OCI-LY3 (cell line): ENCODE data around the gene MAP7D3.

ENCODE experiments used
- H2AFZ ChIP-seq: fragments of 200-600, 300-600 bp; shearing (Covaris generic); 2 replicates; pipeline ENCODE4 v1.6.0; 2014; ENCODE audit warnings: antibody characterized with exemption, low read depth, low read length
- H3K27ac ChIP-seq: fragments of 200-600, 300-600 bp; sonication (generic); 2 replicates; pipeline ENCODE4 v1.5.1; 2014; ENCODE audit warnings: mild to moderate bottlenecking, low read length, moderate library complexity, mixed read lengths
- H3K27me3 ChIP-seq: fragments of 200-600, 300-600 bp; sonication (generic); 2 replicates; pipeline ENCODE4 v1.6.1; 2014; ENCODE audit warnings: low read depth, low read length, mixed read lengths
- H3K36me3 ChIP-seq: fragments of 200-600, 300-600 bp; sonication (generic); replicated peaks from 2 replicates; pipeline ENCODE3; 2014; ENCODE audit warnings: low read depth, low read length, mixed read lengths
- H3K4me1 ChIP-seq: fragments of 300-600, 200-600 bp; sonication (generic); 2 replicates; pipeline ENCODE4 v1.6.1; 2014; ENCODE audit warnings: low read length, mixed read lengths
- H3K4me2 ChIP-seq: fragments of 200-600, 300-600 bp; sonication (generic); 2 replicates; pipeline ENCODE4 v1.6.1; 2014; ENCODE audit warnings: low read length, mixed read lengths
- H3K4me3 ChIP-seq: fragments of 300-600, 200-600 bp; sonication (generic); 2 replicates; pipeline ENCODE4 v1.5.1; 2014; ENCODE audit warnings: antibody characterized with exemption, mild to moderate bottlenecking, low read length, moderate library complexity
- H3K79me2 ChIP-seq: fragments of 300-600, 200-600 bp; shearing (Covaris generic); 2 replicates; pipeline ENCODE4 v1.6.1; 2014; ENCODE audit warnings: mild to moderate bottlenecking, low read length, mixed read lengths
- H3K9ac ChIP-seq: fragments of 300-600, 200-600 bp; shearing (Covaris generic); 2 replicates; pipeline ENCODE4 v1.6.0; 2014; ENCODE audit warnings: mild to moderate bottlenecking, low read length, moderate library complexity
- H3K9me3 ChIP-seq: fragments of 200-600, 300-600 bp; shearing (Covaris generic); 2 replicates; pipeline ENCODE4 v1.6.1; 2014; ENCODE audit warnings: low read length, mixed read lengths; ENCODE audit not compliant: insufficient read depth
- H4K20me1 ChIP-seq: fragments of 200-600, 300-600 bp; sonication (generic); 2 replicates; pipeline ENCODE4 v1.6.1; 2016; ENCODE audit warnings: low read length, mixed read lengths; ENCODE audit not compliant: insufficient read depth
- EZH2phosphoT487 ChIP-seq: fragments of 200-600 bp; shearing (Covaris generic); IDR thresholded peaks from 2 replicates; pipeline ENCODE4 v1.6.1; 2018; ENCODE audit warnings: antibody characterized with exemption, mixed run types, low read depth
- TF ChIP-seq, protein P1 (sequence below): fragments of 200-600, 300-600 bp; sonication (generic); IDR thresholded peaks from 2 replicates; pipeline ENCODE4 v1.5.1; 2014; ENCODE audit warnings: antibody characterized with exemption, low read length, low read depth

Gene MAP7D3

DNA sequence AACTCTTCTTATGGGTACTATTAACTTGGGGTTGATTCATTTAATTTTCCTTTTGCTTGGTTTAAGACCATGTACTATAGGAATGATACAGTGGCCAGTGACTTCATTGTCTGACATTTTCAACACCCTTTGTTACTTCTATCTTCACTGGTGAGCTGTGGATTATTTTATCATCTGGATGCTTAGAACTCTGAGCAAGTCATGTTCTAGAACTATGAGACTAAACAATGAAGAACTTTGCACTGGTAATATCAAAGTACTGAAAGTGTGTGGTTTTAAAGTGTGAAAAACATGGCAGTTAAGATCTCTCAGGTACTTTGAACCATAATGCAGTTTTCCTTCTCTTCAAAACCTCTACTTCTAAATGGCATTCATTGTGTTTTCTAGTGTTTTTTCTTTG, 47.8 kb downstream of the MAP7D3 start:
- no peak overlapping the region for H3K27ac ChIP-seq

DNA sequence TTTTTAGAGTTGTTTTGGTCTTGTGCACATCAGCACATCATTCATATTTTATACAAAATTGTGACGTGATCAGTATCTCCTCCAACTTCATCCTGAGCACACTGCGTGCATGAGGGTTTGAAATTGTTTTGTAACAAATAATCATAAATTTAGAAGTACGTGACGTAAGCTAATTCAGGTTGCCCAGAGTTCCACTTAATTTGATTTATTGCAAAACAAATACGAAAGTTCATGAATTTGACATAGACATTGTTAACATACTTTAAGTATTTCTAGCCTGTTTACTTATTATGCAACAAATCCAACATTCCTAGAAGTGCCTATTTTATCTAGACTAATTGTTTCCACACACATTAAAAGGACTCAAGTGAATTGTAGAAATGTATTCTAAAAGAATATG, 48.3 kb downstream of the MAP7D3 start:
- Histone ChIP-seq H3K9me3 (no peaks in the 10 kb centered on the region), H2AFZ (no peak overlapping the region), H3K4me2 (no peak overlapping the region), H4K20me1 (no peaks in the 10 kb centered on the region), H3K79me2 (no peaks in the 10 kb centered on the region), H3K9ac (no peak overlapping the region), H3K4me3 (no peak overlapping the region), H3K36me3 (no peaks in the 10 kb centered on the region), H3K27me3 (no peaks in the 10 kb centered on the region), H3K4me1 (no peaks in the 10 kb centered on the region), H3K27ac (no peak overlapping the region)
- TF ChIP-seq EZH2phosphoT487, result no peak
- TF ChIP-seq, protein P1, sequence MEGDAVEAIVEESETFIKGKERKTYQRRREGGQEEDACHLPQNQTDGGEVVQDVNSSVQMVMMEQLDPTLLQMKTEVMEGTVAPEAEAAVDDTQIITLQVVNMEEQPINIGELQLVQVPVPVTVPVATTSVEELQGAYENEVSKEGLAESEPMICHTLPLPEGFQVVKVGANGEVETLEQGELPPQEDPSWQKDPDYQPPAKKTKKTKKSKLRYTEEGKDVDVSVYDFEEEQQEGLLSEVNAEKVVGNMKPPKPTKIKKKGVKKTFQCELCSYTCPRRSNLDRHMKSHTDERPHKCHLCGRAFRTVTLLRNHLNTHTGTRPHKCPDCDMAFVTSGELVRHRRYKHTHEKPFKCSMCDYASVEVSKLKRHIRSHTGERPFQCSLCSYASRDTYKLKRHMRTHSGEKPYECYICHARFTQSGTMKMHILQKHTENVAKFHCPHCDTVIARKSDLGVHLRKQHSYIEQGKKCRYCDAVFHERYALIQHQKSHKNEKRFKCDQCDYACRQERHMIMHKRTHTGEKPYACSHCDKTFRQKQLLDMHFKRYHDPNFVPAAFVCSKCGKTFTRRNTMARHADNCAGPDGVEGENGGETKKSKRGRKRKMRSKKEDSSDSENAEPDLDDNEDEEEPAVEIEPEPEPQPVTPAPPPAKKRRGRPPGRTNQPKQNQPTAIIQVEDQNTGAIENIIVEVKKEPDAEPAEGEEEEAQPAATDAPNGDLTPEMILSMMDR, result no peak

More for the DNA sequence above, 47.8 kb downstream of the MAP7D3 start:
- H3K36me3 ChIP-seq, result no peaks in the 10 kb centered on the region
- H3K4me3 ChIP-seq, result no peak overlapping the region
- no peaks in the 10 kb centered on the region for H3K4me1 ChIP-seq
- no peak overlapping the region for H3K9ac ChIP-seq
- no peaks in the 10 kb centered on the region for H3K79me2 ChIP-seq
- no peaks in the 10 kb centered on the region for H3K9me3 ChIP-seq
- no peak overlapping the region for H3K4me2 ChIP-seq
- TF ChIP-seq, protein P1, result no peak
- TF ChIP-seq EZH2phosphoT487, result no peak
- no peaks in the 10 kb centered on the region for H3K27me3 ChIP-seq
- H4K20me1 ChIP-seq, result no peaks in the 10 kb centered on the region
- no peak overlapping the region for H2AFZ ChIP-seq

DNA sequence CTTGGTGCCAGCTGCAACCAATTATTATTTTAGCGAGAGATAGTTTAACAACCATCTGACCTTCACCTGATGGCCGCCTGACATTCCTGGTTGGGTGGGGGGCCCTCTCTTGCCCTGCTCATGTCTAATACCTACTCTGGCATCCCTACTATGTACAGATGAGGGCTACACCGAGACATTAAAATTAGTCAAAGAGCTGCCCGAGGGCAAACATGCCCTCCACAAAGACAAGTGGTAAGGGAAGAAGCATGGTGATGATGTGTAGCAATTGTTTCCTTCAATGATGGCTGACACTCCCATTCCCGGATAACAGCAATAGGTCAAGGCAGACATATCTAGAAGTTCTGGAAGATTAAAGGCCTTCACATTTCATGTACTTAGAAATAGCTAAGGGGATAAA, 49.6 kb downstream of the MAP7D3 start:
- no peaks in the 10 kb centered on the region for H3K36me3 ChIP-seq
- H3K4me2 ChIP-seq, result no peak overlapping the region
- H3K27ac ChIP-seq, result no peak overlapping the region
- H3K4me1 ChIP-seq, result no peaks in the 10 kb centered on the region
- H4K20me1 ChIP-seq, result no peaks in the 10 kb centered on the region
- H3K9ac ChIP-seq, result no peak overlapping the region
- no peaks in the 10 kb centered on the region for H3K27me3 ChIP-seq
- no peak for TF ChIP-seq EZH2phosphoT487
- TF ChIP-seq, protein P1, result no peak
- no peak overlapping the region for H2AFZ ChIP-seq
- H3K4me3 ChIP-seq, result no peak overlapping the region
- no peaks in the 10 kb centered on the region for H3K79me2 ChIP-seq
- H3K9me3 ChIP-seq, result no peaks in the 10 kb centered on the region

DNA sequence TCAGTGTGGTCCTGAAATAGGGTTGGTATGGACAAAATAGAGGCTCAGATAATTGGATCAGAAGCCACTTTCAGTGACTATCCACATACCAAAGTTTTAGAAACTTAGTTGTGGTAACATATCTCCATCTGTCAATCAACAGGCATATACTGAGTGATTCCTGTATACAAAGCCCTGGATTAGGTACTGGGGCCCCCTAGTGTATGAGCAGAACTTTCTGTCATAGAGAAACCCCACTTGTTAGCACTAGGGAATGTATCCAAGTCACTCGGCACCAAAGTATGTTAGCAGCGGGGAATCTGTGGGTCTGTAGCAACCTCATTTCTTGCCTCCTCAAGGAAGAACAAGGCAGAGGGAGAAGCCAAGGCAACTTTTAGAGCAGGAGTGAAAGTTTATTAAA, 50.7 kb downstream of the MAP7D3 start:
- Histone ChIP-seq H3K79me2 (no peaks in the 10 kb centered on the region), H3K9ac (no peak overlapping the region), H3K4me2 (no peak overlapping the region), H3K4me1 (no peaks in the 10 kb centered on the region), H3K36me3 (no peaks in the 10 kb centered on the region), H3K4me3 (no peak overlapping the region), H2AFZ (no peak overlapping the region), H4K20me1 (no peaks in the 10 kb centered on the region), H3K27me3 (no peaks in the 10 kb centered on the region), H3K27ac (no peak overlapping the region), H3K9me3 (no peaks in the 10 kb centered on the region)
- TF ChIP-seq, protein P1, result peak; percentile 55
- TF ChIP-seq EZH2phosphoT487, result no peak
